ENCODE results near the gene DHFR2. TPM values are rescaled to one million over a fixed set of nuclear protein-coding genes. Genes with fewer than 3 reads are reported as not detected.

The DHFR2 gene
- 2.6 to 4.6 TPM (median 3.0 TPM) in 5 replicates for total RNA-seq (2022; extraction: Qiagen RNA extraction; ENCODE audit: low read depth)

GRCh38 chr3:94062513-94063404, at the start of gene DHFR2, which contains the start of gene NSUN3:
Gene DHFR2 (minus strand): TSS chr3:94062916. CDS start chr3:94061511, 1,405 bp downstream.
Gene NSUN3 (plus strand): TSS chr3:94063061. CDS start chr3:94063127, 66 bp downstream.

GRCh38 chr3:94028093-94028837, 34.5 kb downstream of the DHFR2 start, which contains the start of gene STX19:
Gene STX19 (minus strand): TSS chr3:94028597. CDS start chr3:94015269, 13,328 bp downstream.

Other genes starting within 250 kb of the DHFR2 start
- gene PROS1, start 89.0 kb downstream of the DHFR2 start, total RNA-seq (2022; extraction: Qiagen RNA extraction; ENCODE audit: low read depth): 6.8 to 13.9 TPM (median 11.6 TPM) in 5 replicates
- 7.9 to 15.2 TPM (median 12.2 TPM) in 5 replicates for gene ARL13B, start 82.8 kb downstream of the DHFR2 start, total RNA-seq (2022; extraction: Qiagen RNA extraction; ENCODE audit: low read depth)
- gene STX19, start 34.3 kb downstream of the DHFR2 start, total RNA-seq (2022; extraction: Qiagen RNA extraction; ENCODE audit: low read depth): not detected in 5 replicates
- gene NSUN3, start 145 bp upstream of the DHFR2 start, total RNA-seq (2022; extraction: Qiagen RNA extraction; ENCODE audit: low read depth): 4.8 to 8.4 TPM (median 6.9 TPM) in 5 replicates

All from A549 treated with ZK216348 at 1 μM for 4 hours (cell line).